ENCODE measurements around the gene LACTB. TPM values are rescaled to one million over a fixed set of nuclear protein-coding genes. Genes with fewer than 3 reads are reported as not detected.

LACTB gene
- total and polyA plus RNA-seq, 4 donors: 13.2 to 25.3 (median 19.1) TPM

- Histone ChIP-seq H3K4me3 (ENCODE audit: low read depth in 1 of 3, low read length in 3 of 3) (no peak overlapping the region), H3K4me1 (ENCODE audit: control insufficient read depth in 4 of 4, insufficient read depth in 4 of 4, low read length in 3 of 4) (no peaks in the 10 kb centered on the region), H3K9ac (ENCODE audit: low read depth in 1 of 2, low read length in 2 of 2) (no peak overlapping the region), H3K36me3 (ENCODE audit: control insufficient read depth in 4 of 4, insufficient read depth in 3 of 4, low read depth in 1 of 4, low read length in 3 of 4) (no peaks in the 10 kb centered on the region), H3K9me3 (ENCODE audit: control insufficient read depth in 4 of 4, low read length in 3 of 4) (no peaks in the 10 kb centered on the region), H3K27me3 (ENCODE audit: control insufficient read depth in 4 of 4, insufficient read depth in 4 of 4, low read length in 3 of 4) (no peaks in the 10 kb centered on the region), H3K27ac (ENCODE audit: low read depth in 1 of 2, low read length in 2 of 2) (no peak overlapping the region)
- no peak for DNase-seq (ENCODE audit: low spot score)
- WGBS: 84% methylated on average over 2 of the region's 2 CpGs
- no peak for TF ChIP-seq ZBTB33 (IDR thresholded peaks at IDR 0.05)
- no peak for TF ChIP-seq CTCF (IDR thresholded peaks at IDR 0.05; ENCODE audit: low read depth, low read length, missing input control)
- TF ChIP-seq SP1 (IDR thresholded peaks at IDR 0.05): no peak
- TF ChIP-seq MAX (IDR thresholded peaks at IDR 0.05): no peak
- no peak for TF ChIP-seq FOXA2 (IDR thresholded peaks at IDR 0.05)
- TF ChIP-seq HNF4A (conservative IDR thresholded peaks at IDR 0.05): no peak
- no peak for TF ChIP-seq FOXA1 (IDR thresholded peaks at IDR 0.05)
- no peak for TF ChIP-seq GABPA (IDR thresholded peaks at IDR 0.05 in 1 of 2, conservative IDR thresholded peaks at IDR 0.05 in 1 of 2)
- no peak for TF ChIP-seq RAD21 (IDR thresholded peaks at IDR 0.05)
- no peak for TF ChIP-seq TAF1 (conservative IDR thresholded peaks at IDR 0.05)
Measured at GRCh38 chr15:63181648-63182047, 60.0 kb downstream of the LACTB start.

DNA sequence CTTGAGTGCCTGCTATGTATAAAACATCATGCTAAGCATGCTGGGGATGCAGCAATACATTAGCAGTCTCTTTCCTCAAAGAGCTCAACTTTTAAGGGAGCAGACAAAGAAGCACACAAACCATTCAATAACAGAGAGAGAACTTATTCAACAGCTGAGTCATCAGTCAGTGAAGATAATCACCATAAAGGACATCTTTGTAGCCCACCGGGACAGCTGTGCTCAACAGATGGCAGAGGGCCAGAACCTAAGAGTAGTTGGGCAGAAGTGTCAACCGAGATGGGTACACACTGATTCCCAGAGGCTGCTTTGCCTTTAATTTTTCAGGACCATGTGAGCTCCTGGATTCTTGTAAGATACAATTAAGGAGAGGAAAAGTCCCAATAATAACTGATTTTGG is 63.5 kb downstream of the LACTB start:
- no peaks in the 10 kb centered on the region for H3K9me3 ChIP-seq (ENCODE audit: control insufficient read depth in 4 of 4, low read length in 3 of 4)
- TF ChIP-seq RAD21 (IDR thresholded peaks at IDR 0.05) (no peak), GABPA (IDR thresholded peaks at IDR 0.05 in 1 of 2, conservative IDR thresholded peaks at IDR 0.05 in 1 of 2) (no peak), SP1 (IDR thresholded peaks at IDR 0.05) (no peak), RXRA (IDR thresholded peaks at IDR 0.05) (no peak), NR2F2 (IDR thresholded peaks at IDR 0.05) (no peak), CTCF (IDR thresholded peaks at IDR 0.05; ENCODE audit: low read depth, low read length, missing input control) (no peak), TAF1 (conservative IDR thresholded peaks at IDR 0.05) (no peak), FOXA1 (IDR thresholded peaks at IDR 0.05) (no peak), YY1 (IDR thresholded peaks at IDR 0.05) (no peak)
- TF ChIP-seq, protein P1, sequence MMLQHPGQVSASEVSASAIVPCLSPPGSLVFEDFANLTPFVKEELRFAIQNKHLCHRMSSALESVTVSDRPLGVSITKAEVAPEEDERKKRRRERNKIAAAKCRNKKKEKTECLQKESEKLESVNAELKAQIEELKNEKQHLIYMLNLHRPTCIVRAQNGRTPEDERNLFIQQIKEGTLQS (IDR thresholded peaks at IDR 0.05): no peak
- TF ChIP-seq, protein P2, sequence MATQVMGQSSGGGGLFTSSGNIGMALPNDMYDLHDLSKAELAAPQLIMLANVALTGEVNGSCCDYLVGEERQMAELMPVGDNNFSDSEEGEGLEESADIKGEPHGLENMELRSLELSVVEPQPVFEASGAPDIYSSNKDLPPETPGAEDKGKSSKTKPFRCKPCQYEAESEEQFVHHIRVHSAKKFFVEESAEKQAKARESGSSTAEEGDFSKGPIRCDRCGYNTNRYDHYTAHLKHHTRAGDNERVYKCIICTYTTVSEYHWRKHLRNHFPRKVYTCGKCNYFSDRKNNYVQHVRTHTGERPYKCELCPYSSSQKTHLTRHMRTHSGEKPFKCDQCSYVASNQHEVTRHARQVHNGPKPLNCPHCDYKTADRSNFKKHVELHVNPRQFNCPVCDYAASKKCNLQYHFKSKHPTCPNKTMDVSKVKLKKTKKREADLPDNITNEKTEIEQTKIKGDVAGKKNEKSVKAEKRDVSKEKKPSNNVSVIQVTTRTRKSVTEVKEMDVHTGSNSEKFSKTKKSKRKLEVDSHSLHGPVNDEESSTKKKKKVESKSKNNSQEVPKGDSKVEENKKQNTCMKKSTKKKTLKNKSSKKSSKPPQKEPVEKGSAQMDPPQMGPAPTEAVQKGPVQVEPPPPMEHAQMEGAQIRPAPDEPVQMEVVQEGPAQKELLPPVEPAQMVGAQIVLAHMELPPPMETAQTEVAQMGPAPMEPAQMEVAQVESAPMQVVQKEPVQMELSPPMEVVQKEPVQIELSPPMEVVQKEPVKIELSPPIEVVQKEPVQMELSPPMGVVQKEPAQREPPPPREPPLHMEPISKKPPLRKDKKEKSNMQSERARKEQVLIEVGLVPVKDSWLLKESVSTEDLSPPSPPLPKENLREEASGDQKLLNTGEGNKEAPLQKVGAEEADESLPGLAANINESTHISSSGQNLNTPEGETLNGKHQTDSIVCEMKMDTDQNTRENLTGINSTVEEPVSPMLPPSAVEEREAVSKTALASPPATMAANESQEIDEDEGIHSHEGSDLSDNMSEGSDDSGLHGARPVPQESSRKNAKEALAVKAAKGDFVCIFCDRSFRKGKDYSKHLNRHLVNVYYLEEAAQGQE (IDR thresholded peaks at IDR 0.05): no peak
- H3K4me1 ChIP-seq (ENCODE audit: control insufficient read depth in 4 of 4, insufficient read depth in 4 of 4, low read length in 3 of 4): peaks cover 0 to 10% (median 8%) of the 10 kb centered on the region in 4 donors
- no peak overlapping the region for H3K9ac ChIP-seq (ENCODE audit: low read depth in 1 of 2, low read length in 2 of 2)
- H3K27ac ChIP-seq (ENCODE audit: low read depth in 1 of 2, low read length in 2 of 2): no peak overlapping the region
- H3K36me3 ChIP-seq (ENCODE audit: control insufficient read depth in 4 of 4, insufficient read depth in 3 of 4, low read depth in 1 of 4, low read length in 3 of 4): no peaks in the 10 kb centered on the region
- DNase-seq (ENCODE audit: low spot score): no peak
- 78% methylated on average over 2 of the region's 2 CpGs for WGBS
- no peak overlapping the region for H3K4me3 ChIP-seq (ENCODE audit: low read depth in 1 of 3, low read length in 3 of 3)
- no peaks in the 10 kb centered on the region for H3K27me3 ChIP-seq (ENCODE audit: control insufficient read depth in 4 of 4, insufficient read depth in 4 of 4, low read length in 3 of 4)
